ENCODE measurements around the gene MAP3K20.
"Not testable (repeated sequence)": the region's sequence is repeated elsewhere in the genome, so short reads cannot be mapped to it uniquely, and the experiment has no call there.

MAP3K20 gene

DNA sequence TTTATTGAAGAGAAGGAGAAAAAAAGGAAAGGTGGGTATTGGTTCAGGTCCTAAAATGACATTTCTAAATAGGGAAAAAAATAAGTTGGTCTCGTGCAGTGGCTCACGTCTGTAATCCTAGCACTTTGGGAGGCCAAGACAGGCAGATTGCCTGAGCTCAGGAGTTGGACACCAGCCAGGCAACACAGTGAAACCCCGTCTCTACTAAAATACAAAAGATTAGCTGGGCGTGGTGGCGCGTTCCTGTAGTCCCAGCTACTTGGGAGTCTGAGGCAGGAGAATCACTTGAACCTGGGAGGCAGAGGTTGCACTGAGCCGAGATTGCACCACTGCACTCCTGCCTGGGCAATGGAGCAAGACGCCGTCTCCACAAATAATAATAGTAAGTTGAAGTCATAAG lies 131.5 kb downstream of the MAP3K20 start:
- DNase-seq: not testable (repeated sequence)

DNA sequence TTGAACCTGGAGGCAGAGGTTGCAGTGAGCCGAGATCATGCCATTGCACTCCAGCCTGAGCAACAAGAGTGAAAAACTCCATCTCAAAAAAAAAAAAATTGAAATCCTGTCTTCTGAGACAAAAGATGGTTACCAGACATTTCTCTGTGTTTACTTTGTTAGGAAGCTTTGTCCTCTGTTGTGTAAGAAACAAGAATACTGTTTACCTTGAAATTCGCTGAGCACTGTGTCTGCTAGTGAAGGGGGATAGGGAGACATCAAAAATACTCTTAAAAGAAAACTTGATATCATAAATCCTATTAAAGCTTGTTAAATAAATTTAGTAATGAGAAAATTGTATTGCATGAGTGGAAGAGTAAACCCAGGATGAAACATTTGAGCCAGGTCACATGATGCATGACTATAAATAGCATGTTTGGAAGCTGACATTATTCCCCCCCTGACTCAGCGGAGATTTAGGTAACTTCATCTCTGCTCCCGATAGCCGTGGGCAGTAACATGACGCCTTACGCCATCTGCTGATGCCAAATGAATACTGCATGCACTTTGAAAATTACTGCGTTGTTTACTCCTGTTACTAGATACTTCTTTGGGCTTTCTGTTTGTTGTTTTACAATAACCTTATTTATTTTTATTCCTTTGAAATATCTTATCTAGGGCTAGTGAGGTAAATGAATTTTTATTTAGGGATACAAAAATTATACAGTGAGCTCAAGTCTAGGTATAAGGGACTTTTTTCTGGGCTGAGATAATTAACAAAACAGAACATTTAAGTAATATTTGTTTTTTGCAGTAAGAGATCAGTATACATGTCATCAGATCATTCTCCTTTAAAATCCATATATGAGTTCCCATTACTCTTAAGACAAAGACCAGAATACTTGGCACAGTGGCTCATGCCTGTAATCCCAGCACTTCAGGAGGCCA lies 134.9 kb downstream of the MAP3K20 start:
- DNase-seq: peak; percentile 58

DNA sequence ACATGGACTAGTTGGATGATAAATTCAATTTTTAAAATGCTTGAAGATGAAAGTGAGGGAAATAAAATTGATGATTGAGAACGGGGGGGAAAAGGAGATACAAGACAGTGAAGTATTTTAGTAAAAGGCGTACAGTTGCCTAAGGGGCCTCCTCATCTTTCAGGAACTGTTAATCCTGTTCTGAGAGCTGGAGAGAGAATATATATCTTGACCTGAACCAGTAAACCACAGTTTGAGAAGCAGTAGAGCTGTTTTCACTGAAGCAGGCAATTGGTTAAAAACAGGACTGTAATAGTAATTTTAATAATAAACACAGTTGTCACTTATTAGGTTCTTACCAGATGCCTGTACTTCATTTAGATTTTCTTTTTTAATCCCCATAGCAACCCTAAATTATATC lies 137.5 kb downstream of the MAP3K20 start:
- DNase-seq: no peak

DNA sequence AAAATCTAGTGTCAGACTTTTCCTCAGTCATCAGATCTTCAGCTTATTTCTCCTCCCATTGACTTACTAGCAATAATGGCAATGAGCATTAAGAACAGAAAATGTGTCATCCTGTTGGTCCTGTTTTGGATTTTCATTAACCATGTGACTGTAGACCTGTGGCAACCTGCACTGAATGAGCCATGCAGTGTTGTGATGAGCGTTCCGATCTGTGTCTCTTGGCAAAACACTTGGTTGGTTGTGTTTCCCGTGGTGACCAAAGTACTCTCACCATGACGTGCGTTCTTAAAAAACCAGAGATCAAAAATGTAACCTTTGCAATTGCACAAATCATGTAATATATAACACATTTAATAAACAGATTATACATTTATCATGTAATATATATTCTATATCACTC lies 138.6 kb downstream of the MAP3K20 start:
- no peak for DNase-seq

DNA sequence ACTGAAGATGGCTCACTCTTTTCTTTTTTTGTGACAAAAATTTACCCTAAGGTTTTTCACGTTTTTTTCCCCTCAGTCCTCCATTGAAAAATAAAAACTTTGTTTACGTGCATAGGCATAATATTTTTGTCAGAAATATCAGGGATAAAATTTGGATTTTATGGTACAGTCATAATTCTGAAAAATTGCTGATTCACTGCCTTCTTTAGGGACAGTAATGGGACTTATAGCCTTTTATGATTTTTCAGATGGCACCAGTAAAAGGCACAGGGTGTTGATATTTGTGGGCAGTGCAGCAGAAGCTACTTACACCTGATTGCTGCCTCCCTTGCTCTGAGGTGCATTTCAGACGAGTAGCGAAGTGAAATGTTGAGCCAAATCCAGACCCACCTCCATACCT lies 139.7 kb downstream of the MAP3K20 start:
- no peak for DNase-seq

DNA sequence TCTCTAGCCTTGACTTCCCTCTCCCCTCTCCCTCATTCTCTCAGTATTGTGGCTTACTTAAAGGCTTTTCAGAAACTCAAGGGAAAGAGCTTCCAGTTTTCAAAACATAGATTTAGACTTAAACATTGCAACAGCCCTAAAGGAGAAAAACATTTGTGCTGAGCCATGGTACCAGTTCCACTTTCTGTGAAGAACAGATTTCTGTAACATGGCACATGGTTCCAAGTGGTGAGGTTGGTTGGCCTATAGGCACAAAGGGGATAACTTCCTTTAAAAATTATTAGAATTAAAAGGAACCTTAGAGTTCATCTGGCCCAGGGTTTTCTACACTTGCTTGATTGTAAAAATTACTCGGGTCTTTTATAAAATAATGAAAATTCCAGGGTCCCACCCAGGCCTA lies 140.4 kb downstream of the MAP3K20 start:
- no peak for DNase-seq

DNA sequence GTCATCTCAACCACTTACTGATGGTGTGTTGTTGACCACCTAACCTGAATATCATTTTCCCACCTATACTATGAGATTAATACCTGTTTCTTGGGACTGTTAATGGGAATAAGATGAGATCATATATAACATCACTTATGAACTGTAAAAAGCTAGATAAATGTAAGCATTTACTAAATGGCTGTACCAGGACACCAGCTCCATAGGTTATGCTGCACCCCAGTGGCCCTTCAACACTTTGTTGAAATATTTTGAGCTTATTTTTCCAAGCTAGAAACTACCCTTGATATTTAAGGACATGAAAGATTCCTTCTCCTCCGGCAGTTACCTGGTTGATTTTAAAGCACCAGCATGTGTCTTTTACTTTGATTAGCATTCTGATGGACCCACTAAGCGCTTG lies 141.0 kb downstream of the MAP3K20 start:
- DNase-seq: no peak

DNA sequence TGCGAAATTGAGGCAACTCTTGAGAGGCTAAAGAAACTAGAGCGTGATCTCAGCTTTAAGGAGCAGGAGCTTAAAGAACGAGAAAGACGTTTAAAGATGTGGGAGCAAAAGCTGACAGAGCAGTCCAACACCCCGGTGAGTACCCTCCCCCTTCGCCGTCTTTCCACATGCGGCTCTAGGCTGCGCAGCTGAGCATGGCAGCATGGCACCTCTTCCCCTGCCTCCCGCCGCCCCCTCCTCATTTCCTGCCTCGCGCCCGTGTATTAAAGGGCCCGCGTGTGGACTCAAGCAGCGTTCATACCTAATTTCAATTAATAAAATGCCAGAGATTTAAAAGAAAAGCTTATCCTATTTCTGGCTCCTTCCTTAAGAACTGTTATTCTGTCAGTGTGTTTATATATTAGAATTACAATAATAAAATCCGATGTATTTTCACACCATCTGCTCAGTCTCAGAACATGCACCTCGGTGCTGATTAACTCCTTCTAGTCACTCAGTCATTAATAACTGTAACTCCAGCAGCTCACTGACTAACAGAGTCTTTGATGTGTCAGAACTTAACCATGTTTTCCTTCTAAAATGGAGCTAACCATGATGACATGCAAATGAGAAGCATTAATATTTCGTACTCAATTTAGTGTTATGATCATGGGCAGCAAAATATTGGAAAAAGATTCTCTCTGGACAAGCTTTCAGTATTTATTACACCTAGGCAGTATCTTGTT lies 141.6 kb downstream of the MAP3K20 start:
- DNase-seq: no peak

DNA sequence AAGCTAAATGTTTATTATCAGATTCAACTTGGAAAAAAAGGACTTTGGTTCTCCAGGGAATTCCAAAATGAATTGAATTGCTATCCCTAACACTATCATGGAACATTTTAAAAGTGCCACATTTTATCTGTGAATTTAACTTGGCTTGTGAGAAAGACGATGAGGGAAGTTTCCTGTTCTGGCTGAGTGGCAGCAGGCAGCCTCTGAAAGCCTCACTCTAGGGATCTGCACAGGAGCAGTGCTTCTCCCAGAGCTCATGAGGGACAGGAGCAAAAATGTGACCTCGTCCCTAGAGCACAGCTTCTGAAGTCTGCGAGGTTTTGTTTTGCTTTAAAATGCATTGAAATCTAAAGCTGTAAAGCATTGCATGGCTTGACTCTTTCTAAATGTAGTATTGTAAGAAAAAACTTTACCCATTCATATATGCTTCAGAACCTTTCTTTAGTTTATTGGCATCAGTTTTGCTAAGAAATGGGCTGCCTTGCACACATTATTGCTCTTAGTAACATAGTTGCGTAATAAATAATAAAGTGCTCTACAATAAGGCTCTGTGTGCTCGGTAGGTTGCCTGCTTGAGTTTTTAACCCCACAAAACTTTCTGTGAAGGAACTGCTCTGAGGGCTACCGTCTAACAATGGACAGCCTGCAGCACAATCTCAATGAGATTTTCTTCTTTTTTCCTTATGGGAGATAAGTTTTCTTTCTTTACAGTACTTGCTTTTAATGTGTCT lies 142.8 kb downstream of the MAP3K20 start:
- no peak for DNase-seq

DNA sequence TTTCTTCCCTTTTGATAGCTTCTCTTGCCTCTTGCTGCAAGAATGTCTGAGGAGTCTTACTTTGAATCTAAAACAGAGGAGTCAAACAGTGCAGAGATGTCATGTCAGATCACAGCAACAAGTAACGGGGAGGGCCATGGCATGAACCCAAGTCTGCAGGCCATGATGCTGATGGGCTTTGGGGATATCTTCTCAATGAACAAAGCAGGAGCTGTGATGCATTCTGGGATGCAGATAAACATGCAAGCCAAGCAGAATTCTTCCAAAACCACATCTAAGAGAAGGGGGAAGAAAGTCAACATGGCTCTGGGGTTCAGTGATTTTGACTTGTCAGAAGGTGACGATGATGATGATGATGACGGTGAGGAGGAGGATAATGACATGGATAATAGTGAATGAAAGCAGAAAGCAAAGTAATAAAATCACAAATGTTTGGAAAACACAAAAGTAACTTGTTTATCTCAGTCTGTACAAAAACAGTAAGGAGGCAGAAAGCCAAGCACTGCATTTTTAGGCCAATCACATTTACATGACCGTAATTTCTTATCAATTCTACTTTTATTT lies 145.6 kb downstream of the MAP3K20 start:
- DNase-seq: no peak

DNA sequence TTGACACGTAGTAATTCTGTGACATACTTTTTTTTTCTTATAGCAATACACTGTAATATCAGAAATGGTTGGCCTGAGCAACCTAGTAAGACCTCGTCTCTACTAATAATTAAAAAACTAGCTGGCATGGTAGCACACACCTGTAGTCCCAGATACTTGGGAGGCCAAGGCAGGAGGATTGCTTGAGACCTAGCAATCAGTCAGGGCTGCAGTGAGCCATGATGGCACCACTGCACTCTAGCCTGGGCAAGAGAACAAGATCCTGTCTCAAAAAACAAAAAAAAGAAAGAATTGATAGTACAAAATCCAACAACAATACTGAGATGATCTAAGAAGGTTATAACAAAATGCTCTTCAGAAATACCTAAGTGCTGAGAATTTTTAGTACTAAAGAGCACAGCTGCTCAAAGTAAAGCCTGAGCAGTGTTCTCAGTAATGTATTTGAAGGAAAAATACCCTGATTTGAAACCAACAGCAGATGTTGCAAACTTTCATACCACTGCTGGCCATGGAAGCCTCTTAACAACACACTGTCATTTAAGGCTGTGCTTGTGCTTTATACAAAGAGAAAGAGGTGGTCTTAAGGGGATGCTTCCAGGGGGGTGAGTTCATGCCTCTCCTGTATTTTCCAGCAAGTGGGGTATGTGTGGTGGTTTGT lies 146.4 kb downstream of the MAP3K20 start:
- DNase-seq: no peak

DNA sequence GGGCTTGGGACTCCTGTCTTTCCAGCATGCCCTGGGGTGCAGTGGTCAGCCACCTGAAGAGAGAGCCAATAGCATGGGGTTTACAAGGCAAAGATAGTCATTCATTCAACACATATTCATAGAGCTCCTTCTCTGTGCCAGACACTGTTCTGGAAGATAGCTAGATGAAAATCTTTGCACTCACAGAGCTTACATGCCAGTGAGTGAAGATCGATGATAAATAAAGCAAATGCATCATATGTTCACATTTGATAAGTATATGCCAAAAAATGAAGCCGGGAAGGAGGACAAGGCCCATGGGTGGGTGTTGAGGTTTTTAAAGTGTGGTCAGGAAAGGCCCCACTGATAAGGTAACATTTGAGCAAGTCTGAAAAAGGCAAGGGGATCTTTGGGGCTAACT lies 148.2 kb downstream of the MAP3K20 start:
- DNase-seq: no peak

DNA sequence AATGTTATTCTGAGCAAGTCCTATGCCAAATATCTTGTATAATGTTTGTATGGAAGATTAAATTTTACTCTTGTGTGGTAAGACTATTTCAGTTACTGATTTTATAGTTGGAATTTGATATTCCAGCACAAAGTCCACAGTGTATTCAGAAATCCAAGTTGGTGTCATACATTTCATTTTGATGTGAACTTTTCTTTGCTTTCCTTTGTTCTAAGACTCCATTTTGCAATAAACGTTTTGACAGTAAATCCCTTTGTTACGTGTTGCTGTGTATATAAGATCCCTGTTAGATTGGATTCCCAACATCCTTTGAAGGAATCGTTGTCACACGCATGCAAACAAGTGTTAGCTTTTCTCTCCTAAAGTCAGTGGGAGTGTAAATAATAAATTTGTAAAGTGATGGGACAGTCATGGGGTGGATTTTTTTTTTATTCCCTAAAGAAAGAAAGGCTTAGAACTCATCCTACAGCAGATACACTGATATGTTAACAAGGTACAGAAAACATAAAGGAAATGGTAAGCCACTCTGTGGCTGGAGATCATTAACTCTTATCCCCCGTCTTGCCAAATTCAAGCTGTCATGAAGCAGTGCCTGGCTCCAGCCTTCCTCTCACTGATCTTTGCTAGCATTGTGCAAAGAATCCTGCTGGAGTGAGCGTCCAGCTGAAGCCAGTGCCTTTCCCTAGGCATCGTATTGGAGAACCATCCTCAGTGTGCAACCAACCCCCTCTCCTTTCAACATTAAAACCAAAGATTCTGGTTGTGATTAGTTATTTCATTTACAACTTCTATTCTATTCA lies 151.5 kb downstream of the MAP3K20 start:
- DNase-seq: no peak

DNA sequence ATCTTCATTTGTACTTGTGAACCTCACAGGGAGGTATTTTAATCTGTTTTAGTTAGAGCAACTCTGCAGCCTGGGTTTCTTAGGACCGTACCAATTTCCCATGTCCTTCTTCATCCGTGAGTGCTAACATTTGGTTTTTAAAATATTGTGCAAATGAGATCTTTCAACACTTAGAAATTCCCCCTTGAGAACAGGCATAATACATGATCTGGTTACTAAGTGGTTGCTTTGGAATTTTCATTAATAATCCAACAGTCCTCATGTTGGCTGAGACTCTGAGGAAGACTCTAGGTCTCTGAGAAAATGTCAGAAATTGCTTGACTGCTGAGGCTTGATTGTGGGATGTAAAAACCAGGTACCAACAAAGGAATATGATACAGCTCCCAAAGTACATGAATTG lies 153.4 kb downstream of the MAP3K20 start:
- DNase-seq: no peak

DNA sequence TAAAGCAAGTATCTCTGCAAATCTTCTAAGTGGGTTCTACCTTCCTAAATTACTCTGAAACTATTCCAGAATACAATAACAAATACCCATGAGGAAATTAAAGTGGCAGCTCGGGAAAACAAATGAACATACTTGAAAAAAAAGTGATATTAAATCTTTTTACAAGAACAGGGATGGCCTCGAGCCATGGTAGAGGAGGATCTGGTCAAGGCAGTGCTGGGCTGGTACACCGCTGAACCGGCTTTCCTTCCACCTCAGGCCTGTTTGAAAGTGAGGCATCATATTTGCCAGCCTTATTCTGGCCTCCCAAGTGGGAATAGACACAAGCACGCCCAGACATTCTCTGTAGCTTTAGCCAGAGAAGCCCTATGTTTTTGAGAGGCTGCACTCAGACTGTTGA lies 154.5 kb downstream of the MAP3K20 start:
- DNase-seq: no peak

DNA sequence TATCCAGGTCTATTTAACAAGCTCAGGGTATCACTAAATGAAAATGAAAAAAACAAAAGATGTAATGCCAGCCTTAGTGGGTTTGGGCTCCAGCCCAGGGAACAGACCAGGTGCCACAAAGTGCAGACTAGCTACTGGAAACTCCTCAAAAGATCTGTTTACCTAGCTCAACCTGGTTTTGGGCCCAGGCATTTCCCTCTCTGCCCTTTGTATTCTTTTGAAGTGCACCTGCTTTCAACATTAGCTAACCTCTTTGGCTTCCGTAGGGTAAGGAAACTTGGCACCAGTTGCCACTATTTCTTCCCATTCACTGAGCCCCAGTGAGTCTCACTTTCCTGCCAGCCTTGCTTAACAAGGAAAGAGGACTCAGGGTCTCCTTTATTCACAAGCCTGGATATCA lies 155.4 kb downstream of the MAP3K20 start:
- DNase-seq: no peak

DNA sequence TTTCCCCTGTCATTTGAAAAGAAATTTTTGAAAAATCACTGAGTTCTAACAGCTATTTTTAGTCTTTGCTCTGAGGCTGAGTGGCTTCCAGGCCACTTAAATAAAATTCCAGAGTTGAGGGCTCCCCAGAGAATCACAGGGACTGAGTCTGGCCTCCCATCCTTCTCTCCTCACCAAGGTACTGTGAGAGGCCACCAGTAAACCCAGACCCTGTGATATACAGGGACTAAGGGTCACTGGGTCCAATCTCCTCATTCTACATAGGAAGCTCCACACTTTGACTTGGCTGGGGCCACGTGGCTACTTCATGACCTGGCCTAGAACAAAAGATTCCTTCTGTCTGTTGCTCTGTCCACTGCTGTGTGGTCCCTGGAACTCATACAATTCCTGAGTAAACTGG lies 155.8 kb downstream of the MAP3K20 start:
- DNase-seq: no peak

DNA sequence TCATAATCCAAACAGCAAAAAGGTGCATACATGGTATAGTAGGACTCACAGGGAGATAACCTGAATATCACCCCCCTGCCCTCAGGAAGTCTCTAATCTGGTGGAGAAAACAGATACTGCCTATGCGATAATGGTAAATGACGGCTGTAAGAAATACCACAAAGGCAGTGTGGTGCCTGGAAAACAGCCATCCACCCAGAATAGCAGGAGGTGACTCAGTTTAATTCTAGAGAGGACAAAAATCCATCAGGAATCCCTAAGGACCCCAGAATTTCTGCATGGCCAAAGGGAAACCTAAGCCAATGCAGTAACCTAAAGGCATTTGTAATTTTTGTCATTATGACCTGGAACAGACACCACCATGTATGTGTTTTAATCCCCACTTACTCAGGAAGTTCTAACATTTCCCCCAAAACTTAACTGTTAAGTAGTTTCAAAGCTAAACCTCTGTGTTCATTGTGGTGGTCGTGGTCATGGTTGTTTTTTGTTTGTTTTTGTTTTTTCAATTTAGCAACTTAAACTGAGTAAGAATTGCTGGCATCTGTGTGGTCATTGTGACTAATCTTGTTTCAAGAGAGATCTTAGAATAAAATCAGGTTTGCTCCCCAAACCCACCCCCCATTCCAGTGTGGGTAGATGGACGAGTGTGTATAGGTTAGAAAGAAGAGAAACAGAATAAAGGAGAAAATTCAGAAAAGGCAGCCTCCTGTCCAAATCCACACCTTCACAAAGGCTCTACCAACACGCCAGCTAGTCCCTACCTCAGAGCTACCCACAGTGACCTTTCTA lies 157.5 kb downstream of the MAP3K20 start:
- DNase-seq: no peak

DNA sequence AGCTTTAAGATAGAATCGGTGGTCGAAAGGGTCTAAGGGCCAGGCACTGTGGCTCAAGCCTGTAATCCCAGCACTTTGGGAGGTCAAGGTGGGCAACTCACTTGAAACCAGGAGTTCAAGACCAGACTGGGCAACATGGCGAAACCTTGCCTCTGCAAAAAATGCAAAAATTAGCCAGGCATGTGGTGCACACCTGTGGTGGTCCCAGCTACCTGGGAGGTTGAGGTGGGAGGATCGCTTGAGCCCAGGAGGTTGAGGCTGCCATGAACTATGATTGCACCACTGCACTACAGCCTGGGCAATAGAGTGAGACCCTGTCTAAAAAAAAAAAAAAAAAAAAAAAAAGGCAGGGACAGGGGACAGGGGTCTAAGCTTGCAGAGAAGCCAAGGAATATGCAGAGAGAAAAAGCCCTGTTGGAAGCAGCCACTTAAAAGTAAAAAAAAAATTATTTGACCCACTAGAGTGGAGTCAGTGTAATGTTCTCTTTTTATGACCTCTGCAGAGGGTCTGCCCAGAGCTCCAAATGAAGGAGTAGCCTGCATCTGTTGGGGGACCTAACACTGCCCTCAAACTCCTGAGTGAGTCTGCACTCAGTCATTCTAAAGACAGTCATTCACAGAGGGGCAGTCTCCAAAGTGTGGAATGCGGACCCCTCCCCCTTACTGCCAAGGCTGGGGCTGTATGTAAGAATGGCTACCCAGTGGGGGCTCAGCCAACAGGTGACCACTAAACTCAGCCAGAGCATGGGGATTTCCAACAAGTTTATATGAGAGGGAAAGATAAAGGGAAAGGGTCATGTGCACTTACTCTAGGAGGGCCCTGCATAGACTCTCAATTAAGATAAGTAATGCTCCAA lies 160.5 kb downstream of the MAP3K20 start:
- no peak for DNase-seq

DNA sequence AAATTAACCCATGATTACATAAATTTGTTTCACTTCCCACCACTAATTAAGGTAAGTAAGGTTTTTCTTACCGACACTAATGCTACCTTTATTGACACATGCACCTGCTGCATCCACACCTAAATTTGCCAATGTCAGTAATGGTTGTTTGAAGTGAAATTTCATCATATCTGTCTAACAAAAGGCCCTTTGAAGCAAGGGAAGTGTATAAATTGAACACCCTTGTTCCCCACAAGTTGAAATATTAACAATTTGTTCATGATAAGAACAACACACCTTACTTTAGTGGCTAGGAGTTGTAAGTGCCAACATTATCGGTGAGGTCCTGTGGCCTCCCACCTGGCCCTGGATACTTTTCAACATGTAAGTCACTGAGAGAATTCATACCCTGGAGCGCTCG lies 162.7 kb downstream of the MAP3K20 start:
- no peak for DNase-seq
